ENCODE measurements around the gene CATSPERZ.

The CATSPERZ gene

GRCh38 chr11:64297699-64298358 is 2.3 kb upstream of the CATSPERZ start:
- peaks cover 74% of the 10 kb centered on the region for H3K27me3 ChIP-seq (ENCODE audit: insufficient read depth, poor library complexity, severe bottlenecking)
- peak in 1 of 2 experiments; percentile 69 for DNase-seq (ENCODE audit: low read depth in 1 of 2, low spot score in 1 of 2)
- no peak for TF ChIP-seq POLR2AphosphoS5 (IDR thresholded peaks at IDR 0.05; ENCODE audit: low read depth)
- TF ChIP-seq REST (IDR thresholded peaks at IDR 0.05; ENCODE audit: insufficient replicate concordance, low read depth), result no peak
- no peak for TF ChIP-seq SPI1 (IDR thresholded peaks at IDR 0.05; ENCODE audit: borderline replicate concordance, low read depth)
- no peak for TF ChIP-seq CTCF (IDR thresholded peaks at IDR 0.05; ENCODE audit: insufficient read depth, low read length)
- TF ChIP-seq GABPA (IDR thresholded peaks at IDR 0.05; ENCODE audit: low read depth), result no peak
- no peak overlapping the region for H3K27ac ChIP-seq (replicated peaks)
- H3K4me3 ChIP-seq (replicated peaks; ENCODE audit: insufficient read depth, low read length), result no peak overlapping the region

GRCh38 chr11:64298966-64299846 is 952 bp upstream of the CATSPERZ start:
- no peak overlapping the region for H3K4me3 ChIP-seq (replicated peaks; ENCODE audit: insufficient read depth, low read length)
- peaks cover 61% of the 10 kb centered on the region for H3K27me3 ChIP-seq (ENCODE audit: insufficient read depth, poor library complexity, severe bottlenecking)
- TF ChIP-seq CTCF (IDR thresholded peaks at IDR 0.05; ENCODE audit: insufficient read depth, low read length), result no peak
- DNase-seq (ENCODE audit: low read depth in 1 of 2, low spot score in 1 of 2), result no peak
- H3K27ac ChIP-seq (replicated peaks), result no peak overlapping the region

GRCh38 chr11:64303109-64304031 is 3.2 kb downstream of the CATSPERZ start:
- Histone ChIP-seq H3K4me3 (replicated peaks; ENCODE audit: insufficient read depth, low read length) (peak overlapping the region; percentile 47; the same call in 1 of the 2 replicates), H3K27me3 (ENCODE audit: insufficient read depth, poor library complexity, severe bottlenecking) (peaks cover 25% of the 10 kb centered on the region), H3K27ac (replicated peaks) (no peak overlapping the region)
- TF ChIP-seq SPI1 (IDR thresholded peaks at IDR 0.05; ENCODE audit: borderline replicate concordance, low read depth), result no peak
- TF ChIP-seq GABPA (IDR thresholded peaks at IDR 0.05; ENCODE audit: low read depth), result no peak
- no peak for TF ChIP-seq REST (IDR thresholded peaks at IDR 0.05; ENCODE audit: insufficient replicate concordance, low read depth)
- no peak for TF ChIP-seq CTCF (IDR thresholded peaks at IDR 0.05; ENCODE audit: insufficient read depth, low read length)
- TF ChIP-seq POLR2AphosphoS5 (IDR thresholded peaks at IDR 0.05; ENCODE audit: low read depth), result no peak
- DNase-seq (ENCODE audit: low read depth in 1 of 2, low spot score in 1 of 2), result no peak

Measured in HL-60 (cell line).